GM23338 (cell line): ENCODE data around the gene FIG4.

Experiments
- CREB1 ChIP-seq: fragments of 250-450 bp; sonication (Bioruptor Pico); IDR thresholded peaks from 2 replicates; pipeline ENCODE4 v1.5.0; 2020; ENCODE audit warnings: low read depth, mild to moderate bottlenecking, moderate library complexity
- EZH2 ChIP-seq: fragments of 200-600 bp; sonication (generic); IDR thresholded peaks from one replicate; pipeline ENCODE4 v1.8.0; 2017; ENCODE audit warnings: antibody characterized with exemption, mild to moderate bottlenecking, low read depth; ENCODE audit not compliant: unreplicated experiment
- EZH2phosphoT487 ChIP-seq: fragments of 200-600 bp; sonication (generic); IDR thresholded peaks from one replicate; pipeline ENCODE4 v1.8.1; 2018; ENCODE audit warnings: antibody characterized with exemption; ENCODE audit not compliant: unreplicated experiment
- JUNB ChIP-seq: IDR thresholded peaks from one replicate; pipeline ENCODE4 v1.6.1; 2016; ENCODE audit warnings: antibody characterized with exemption; ENCODE audit not compliant: unreplicated experiment
- NANOG ChIP-seq: IDR thresholded peaks from 2 replicates; pipeline ENCODE4 v1.6.1; 2016; ENCODE audit warnings: antibody characterized with exemption, borderline replicate concordance
- POLR2AphosphoS5 ChIP-seq: IDR thresholded peaks from 2 replicates; pipeline ENCODE4 v1.6.1; 2016; ENCODE audit warnings: antibody characterized with exemption, low read depth
- REST ChIP-seq: IDR thresholded peaks from one replicate; pipeline ENCODE4 v1.6.1; 2018; ENCODE audit warnings: antibody characterized with exemption; ENCODE audit not compliant: unreplicated experiment
- STAT1 ChIP-seq: IDR thresholded peaks from one replicate; pipeline ENCODE4 v1.6.1; 2016; ENCODE audit warnings: antibody characterized with exemption; ENCODE audit not compliant: unreplicated experiment
- ZNF114 ChIP-seq: fragments of 250-450 bp; sonication (Bioruptor Pico); IDR thresholded peaks from 2 replicates; pipeline ENCODE4 v1.5.0; 2020; ENCODE audit warnings: mild to moderate bottlenecking, moderate library complexity
- ZNF331 ChIP-seq: fragments of 250-450 bp; sonication (Bioruptor Pico); IDR thresholded peaks from 2 replicates; pipeline ENCODE4 v1.5.0; 2020; ENCODE audit warnings: low read depth, mild to moderate bottlenecking, moderate library complexity
- ZNF462 ChIP-seq: fragments of 250-450 bp; sonication (Bioruptor Pico); IDR thresholded peaks from 2 replicates; pipeline ENCODE4 v1.5.0; 2020; ENCODE audit warnings: mild to moderate bottlenecking, moderate library complexity
- TF ChIP-seq, protein P1 (sequence below), 2 experiments: fragments of 200-600 bp in 1 of 2; sonication (generic) in 1 of 2; conservative IDR thresholded peaks; 2 replicates each; pipeline versions ENCODE4 v1.5.1 to v1.6.1; 2016 to 2017; ENCODE audit warnings: antibody characterized with exemption in 2 of 2, low read depth in 2 of 2, mild to moderate bottlenecking in 2 of 2, moderate library complexity in 1 of 2
- TF ChIP-seq, protein P2 (sequence below): IDR thresholded peaks from 2 replicates; pipeline ENCODE4 v1.6.1; 2016; ENCODE audit warnings: antibody characterized with exemption

DNA sequence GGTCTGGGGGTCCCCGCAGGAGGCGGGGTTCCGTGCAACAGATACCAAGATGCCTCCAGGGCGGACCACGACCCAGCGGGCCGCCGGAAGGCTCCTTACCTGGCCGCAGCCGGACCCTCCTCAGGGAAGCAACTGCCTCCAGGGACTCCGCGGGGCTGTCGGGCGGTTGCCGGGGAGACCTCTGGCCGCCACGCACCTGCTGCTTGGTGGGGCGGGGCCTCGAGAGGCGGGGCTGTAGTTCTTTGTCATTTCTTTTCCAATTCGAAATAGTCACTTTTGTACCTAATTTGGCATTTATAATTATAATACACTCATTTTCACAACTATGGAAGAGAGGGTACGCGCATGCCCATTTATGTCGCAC is 741 bp upstream of the FIG4 start:
- TF ChIP-seq, protein P1, sequence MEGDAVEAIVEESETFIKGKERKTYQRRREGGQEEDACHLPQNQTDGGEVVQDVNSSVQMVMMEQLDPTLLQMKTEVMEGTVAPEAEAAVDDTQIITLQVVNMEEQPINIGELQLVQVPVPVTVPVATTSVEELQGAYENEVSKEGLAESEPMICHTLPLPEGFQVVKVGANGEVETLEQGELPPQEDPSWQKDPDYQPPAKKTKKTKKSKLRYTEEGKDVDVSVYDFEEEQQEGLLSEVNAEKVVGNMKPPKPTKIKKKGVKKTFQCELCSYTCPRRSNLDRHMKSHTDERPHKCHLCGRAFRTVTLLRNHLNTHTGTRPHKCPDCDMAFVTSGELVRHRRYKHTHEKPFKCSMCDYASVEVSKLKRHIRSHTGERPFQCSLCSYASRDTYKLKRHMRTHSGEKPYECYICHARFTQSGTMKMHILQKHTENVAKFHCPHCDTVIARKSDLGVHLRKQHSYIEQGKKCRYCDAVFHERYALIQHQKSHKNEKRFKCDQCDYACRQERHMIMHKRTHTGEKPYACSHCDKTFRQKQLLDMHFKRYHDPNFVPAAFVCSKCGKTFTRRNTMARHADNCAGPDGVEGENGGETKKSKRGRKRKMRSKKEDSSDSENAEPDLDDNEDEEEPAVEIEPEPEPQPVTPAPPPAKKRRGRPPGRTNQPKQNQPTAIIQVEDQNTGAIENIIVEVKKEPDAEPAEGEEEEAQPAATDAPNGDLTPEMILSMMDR (conservative IDR thresholded peaks at IDR 0.05; ENCODE audit: low read depth in 2 of 2) = no peak
- TF ChIP-seq EZH2phosphoT487 = no peak
- TF ChIP-seq POLR2AphosphoS5 = no peak
- TF ChIP-seq STAT1 = no peak
- no peak for TF ChIP-seq EZH2
- TF ChIP-seq CREB1 (CRISPR knock-in tag) = no peak
- no peak for TF ChIP-seq REST
- TF ChIP-seq NANOG = no peak
- no peak for TF ChIP-seq JUNB
- TF ChIP-seq, protein P2, sequence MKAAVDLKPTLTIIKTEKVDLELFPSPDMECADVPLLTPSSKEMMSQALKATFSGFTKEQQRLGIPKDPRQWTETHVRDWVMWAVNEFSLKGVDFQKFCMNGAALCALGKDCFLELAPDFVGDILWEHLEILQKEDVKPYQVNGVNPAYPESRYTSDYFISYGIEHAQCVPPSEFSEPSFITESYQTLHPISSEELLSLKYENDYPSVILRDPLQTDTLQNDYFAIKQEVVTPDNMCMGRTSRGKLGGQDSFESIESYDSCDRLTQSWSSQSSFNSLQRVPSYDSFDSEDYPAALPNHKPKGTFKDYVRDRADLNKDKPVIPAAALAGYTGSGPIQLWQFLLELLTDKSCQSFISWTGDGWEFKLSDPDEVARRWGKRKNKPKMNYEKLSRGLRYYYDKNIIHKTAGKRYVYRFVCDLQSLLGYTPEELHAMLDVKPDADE = no peak
- no peak for TF ChIP-seq ZNF114 (CRISPR knock-in tag)
- no peak for TF ChIP-seq ZNF331 (CRISPR knock-in tag)
- no peak for TF ChIP-seq ZNF462
